Astrocyte (in vitro differentiated cells and primary cell): ENCODE data around the gene BAG3. TPM values are rescaled to one million over a fixed set of nuclear protein-coding genes. Genes with fewer than 3 reads are reported as not detected.

ENCODE experiments used
- DNase-seq: peaks from one replicate; pipeline ENCODE4 v3.0.0-alpha.2; 2010; ENCODE audit warnings: low read depth
- FAIRE-seq: peaks from 2 replicates; lab custom pipeline; 2011; peaks lifted over from hg19 to GRCh38; lab: Jason Lieb, UNC
- H2AFZ ChIP-seq: 2 replicates; pipeline ENCODE4 v1.6.0; 2012; ENCODE audit warnings: low read depth, low read length, inconsistent platforms
- H3K27ac ChIP-seq: 2 replicates; pipeline ENCODE4 v1.5.1; 2011; ENCODE audit warnings: low read depth, low read length, inconsistent platforms
- H3K27me3 ChIP-seq: 2 replicates; pipeline ENCODE4 v1.6.0; 2011; ENCODE audit warnings: low read length, inconsistent platforms; ENCODE audit not compliant: insufficient read depth
- H3K36me3 ChIP-seq: 2 replicates; pipeline ENCODE4 v1.5.1; 2011; ENCODE audit warnings: low read length, inconsistent platforms; ENCODE audit not compliant: insufficient read depth
- H3K4me1 ChIP-seq: 2 replicates; pipeline ENCODE4 v1.5.1; 2011; ENCODE audit warnings: low read length, inconsistent platforms; ENCODE audit not compliant: insufficient read depth
- H3K4me2 ChIP-seq: 2 replicates; pipeline ENCODE4 v1.6.0; 2012; ENCODE audit warnings: low read length, inconsistent platforms
- H3K4me3 ChIP-seq: 2 replicates; pipeline ENCODE4 v1.5.1; 2011; ENCODE audit warnings: low read depth, mild to moderate bottlenecking, low read length, inconsistent platforms; ENCODE audit not compliant: insufficient read depth
- H3K79me2 ChIP-seq: 2 replicates; pipeline ENCODE4 v1.6.0; 2012; ENCODE audit warnings: mild to moderate bottlenecking, low read length, inconsistent platforms; ENCODE audit not compliant: insufficient read depth
- H3K9ac ChIP-seq: 2 replicates; pipeline ENCODE4 v1.6.0; 2012; ENCODE audit warnings: mild to moderate bottlenecking, low read length, inconsistent platforms
- H3K9me3 ChIP-seq: 2 replicates; pipeline ENCODE4 v1.5.1; 2012; ENCODE audit warnings: low read depth, mild to moderate bottlenecking, low read length, inconsistent platforms; ENCODE audit not compliant: insufficient read depth
- H4K20me1 ChIP-seq: 2 replicates; pipeline ENCODE4 v1.6.0; 2012; ENCODE audit warnings: low read length, inconsistent platforms; ENCODE audit not compliant: insufficient read depth
- H3K27ac Mint-ChIP-seq: one replicate; pipeline ENCODE4 v1.8.0; 2021; ENCODE audit warnings: mild to moderate bottlenecking, mixed read lengths; ENCODE audit not compliant: unreplicated experiment
- H3K27me3 Mint-ChIP-seq: one replicate; pipeline ENCODE4 v1.8.0; 2021; ENCODE audit warnings: low read depth, mixed read lengths; ENCODE audit not compliant: unreplicated experiment
- H3K36me3 Mint-ChIP-seq: one replicate; pipeline ENCODE4 v1.8.0; 2021; ENCODE audit warnings: low read depth, mixed read lengths; ENCODE audit not compliant: unreplicated experiment
- H3K4me1 Mint-ChIP-seq: one replicate; pipeline ENCODE4 v1.8.0; 2021; ENCODE audit warnings: low read depth, mixed read lengths; ENCODE audit not compliant: unreplicated experiment
- H3K4me3 Mint-ChIP-seq: one replicate; pipeline ENCODE4 v1.8.0; 2021; ENCODE audit warnings: mild to moderate bottlenecking, moderate library complexity, mixed read lengths; ENCODE audit not compliant: unreplicated experiment
- H3K9me3 Mint-ChIP-seq: one replicate; pipeline ENCODE4 v1.8.0; 2021; ENCODE audit warnings: mild to moderate bottlenecking, mixed read lengths; ENCODE audit not compliant: unreplicated experiment
- CTCF ChIP-seq: IDR thresholded peaks from 2 replicates; pipeline ENCODE4 v1.5.1; 2011; ENCODE audit warnings: low read depth, mild to moderate bottlenecking, inconsistent platforms, low read length, moderate library complexity; ENCODE audit not compliant: insufficient read depth
- EZH2 ChIP-seq: IDR thresholded peaks from 2 replicates; pipeline ENCODE4 v1.6.1; 2012; ENCODE audit warnings: mild to moderate bottlenecking, low read length, inconsistent platforms; ENCODE audit not compliant: insufficient read depth
- total RNA-seq: library from RNA; stranded (reverse); gene quantifications from 2 replicates; pipeline ENCODE4 v1.2.1, GENCODE V29; 2021

The BAG3 gene
- total RNA-seq, 1 donor from 2014 or later = 71.6 TPM

DNA sequence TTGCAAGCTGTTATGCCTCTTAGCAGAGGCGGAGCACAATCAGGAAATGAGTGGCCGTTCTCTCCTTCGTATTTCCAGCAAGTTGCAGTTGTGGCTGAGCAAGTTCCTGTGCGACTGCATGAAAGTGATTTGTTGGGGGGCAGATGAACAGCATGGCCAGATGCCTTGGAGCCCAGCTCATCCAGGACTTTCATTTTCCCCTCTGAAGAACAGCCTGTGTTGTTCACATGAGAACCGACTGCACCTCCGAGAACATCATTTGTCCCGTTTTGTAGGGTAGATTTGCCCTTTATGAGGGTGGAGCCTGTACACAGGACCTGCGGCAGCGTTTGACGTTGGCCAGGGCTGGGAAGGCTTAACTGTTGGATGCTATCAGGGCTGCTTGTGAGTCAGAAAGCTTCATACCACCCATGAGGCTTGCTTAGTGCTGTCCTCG, 4.4 kb downstream of the BAG3 start:
- Mint-ChIP-seq H3K36me3 (peaks cover 12% of the 10 kb centered on the region), H3K27ac (peak overlapping the region; percentile 58), H3K27me3 (no peaks in the 10 kb centered on the region), H3K4me3 (peak overlapping the region; percentile 58), H3K4me1 (peaks cover 60% of the 10 kb centered on the region), H3K9me3 (no peaks in the 10 kb centered on the region)
- no peaks in the 10 kb centered on the region for H3K9me3 ChIP-seq
- TF ChIP-seq CTCF (no peak), EZH2 (no peak)
- H2AFZ ChIP-seq = peak overlapping the region; percentile 19
- peak; percentile 83 for DNase-seq
- H4K20me1 ChIP-seq = peaks cover 85% of the 10 kb centered on the region
- FAIRE-seq = no peak
- H3K27ac ChIP-seq = peak overlapping the region; percentile 74
- peak overlapping the region; percentile 82 for H3K4me2 ChIP-seq
- peak overlapping the region; percentile 57 for H3K9ac ChIP-seq
- H3K4me1 ChIP-seq = peaks cover 72% of the 10 kb centered on the region
- H3K4me3 ChIP-seq = peak overlapping the region; percentile 32
- H3K36me3 ChIP-seq = peaks cover 3% of the 10 kb centered on the region
- H3K79me2 ChIP-seq = peaks cover 94% of the 10 kb centered on the region
- no peaks in the 10 kb centered on the region for H3K27me3 ChIP-seq

DNA sequence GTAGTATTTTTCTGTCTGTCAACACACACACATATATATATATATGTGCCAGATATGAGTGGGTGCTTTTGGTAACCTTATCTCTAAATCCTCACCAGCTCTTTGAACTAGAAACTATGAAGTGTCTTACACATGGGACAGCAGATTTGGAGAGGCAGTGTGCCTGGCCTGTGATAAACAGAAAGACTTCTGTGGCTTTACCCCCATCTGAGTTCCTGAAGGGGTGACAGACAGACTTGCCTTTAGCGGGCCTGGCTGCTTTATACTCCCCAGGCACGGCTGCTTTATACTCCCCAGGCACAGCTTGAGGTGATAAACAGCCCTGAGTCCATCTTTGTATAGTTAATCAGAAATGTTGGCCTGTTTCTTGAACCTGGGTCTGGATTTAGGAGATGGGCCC, 5.6 kb downstream of the BAG3 start:
- no peak for TF ChIP-seq EZH2
- no peak for TF ChIP-seq CTCF
- Histone ChIP-seq H3K36me3 (peaks cover 3% of the 10 kb centered on the region), H4K20me1 (peaks cover 96% of the 10 kb centered on the region), H3K27me3 (no peaks in the 10 kb centered on the region), H3K4me3 (no peak overlapping the region), H2AFZ (no peak overlapping the region), H3K79me2 (peaks cover 100% of the 10 kb centered on the region), H3K4me2 (peak overlapping the region; percentile 82), H3K9me3 (no peaks in the 10 kb centered on the region), H3K27ac (peak overlapping the region; percentile 74), H3K9ac (peak overlapping the region; percentile 57), H3K4me1 (peaks cover 72% of the 10 kb centered on the region)
- peaks cover 60% of the 10 kb centered on the region for H3K4me1 Mint-ChIP-seq
- no peaks in the 10 kb centered on the region for H3K9me3 Mint-ChIP-seq
- H3K36me3 Mint-ChIP-seq = peaks cover 12% of the 10 kb centered on the region
- FAIRE-seq (no peak), DNase-seq (no peak)
- H3K27me3 Mint-ChIP-seq = no peaks in the 10 kb centered on the region
- H3K4me3 Mint-ChIP-seq = peak overlapping the region; percentile 34
- H3K27ac Mint-ChIP-seq = peak overlapping the region; percentile 91

- FAIRE-seq = no peak
- no peaks in the 10 kb centered on the region for H3K9me3 ChIP-seq
- peaks cover 72% of the 10 kb centered on the region for H3K4me1 ChIP-seq
- peaks cover 100% of the 10 kb centered on the region for H3K79me2 ChIP-seq
- TF ChIP-seq CTCF = no peak
- H3K27me3 Mint-ChIP-seq = no peaks in the 10 kb centered on the region
- peak overlapping the region; percentile 81 for H3K27ac ChIP-seq
- H3K27me3 ChIP-seq = no peaks in the 10 kb centered on the region
- peak overlapping the region; percentile 64 for H3K4me3 Mint-ChIP-seq
- H3K9me3 Mint-ChIP-seq = no peaks in the 10 kb centered on the region
- DNase-seq = no peak
- peaks cover 15% of the 10 kb centered on the region for H3K36me3 Mint-ChIP-seq
- H3K27ac Mint-ChIP-seq = peak overlapping the region; percentile 75
- H3K36me3 ChIP-seq = peaks cover 3% of the 10 kb centered on the region
- H3K4me2 ChIP-seq = peak overlapping the region; percentile 82
- peak overlapping the region; percentile 15 for H3K9ac ChIP-seq
- H4K20me1 ChIP-seq = peaks cover 97% of the 10 kb centered on the region
- H3K4me1 Mint-ChIP-seq = peaks cover 60% of the 10 kb centered on the region
- no peak overlapping the region for H3K4me3 ChIP-seq
- no peak overlapping the region for H2AFZ ChIP-seq
These were observed 6.5 kb downstream of the BAG3 start for GRCh38 chr10:119657725-119658124.
